ENCODE data around the gene RUBCN. TPM values are rescaled to one million over a fixed set of nuclear protein-coding genes. Genes with fewer than 3 reads are reported as not detected.

RUBCN gene
- polyA plus RNA-seq, 1 donor, result 10.5 TPM

Other genes starting within 250 kb of the RUBCN start
- gene BDH1, start 180.9 kb downstream of the RUBCN start, polyA plus RNA-seq (ENCODE audit: insufficient read length), result 4.1 TPM
- gene FYTTD1, start 13.0 kb upstream of the RUBCN start, polyA plus RNA-seq (ENCODE audit: insufficient read length), result 71.9 TPM
- gene LRCH3, start 54.4 kb upstream of the RUBCN start, polyA plus RNA-seq (ENCODE audit: insufficient read length), result 28.4 TPM
- 1,909 TPM for gene RPL35A, start 213.3 kb upstream of the RUBCN start, polyA plus RNA-seq (ENCODE audit: insufficient read length)
- gene LMLN, start 223.3 kb upstream of the RUBCN start, polyA plus RNA-seq (ENCODE audit: insufficient read length), result 3.4 TPM